HEK293T (cell line): ENCODE results near the gene DET1.

Experiments
- CTCF ChIA-PET: fragments of 350-600 bp; formaldehyde crosslinking; extraction: SDS; loops from one replicate; lab custom pipeline; 2021; ENCODE audit warnings: antibody characterized with exemption, inconsistent platforms; lab: Yijun Ruan, JAX
- POLR2A ChIA-PET: fragments of 350-600 bp; formaldehyde crosslinking; extraction: SDS; loops from one replicate; lab custom pipeline; 2020; ENCODE audit warnings: antibody characterized with exemption, inconsistent platforms; lab: Yijun Ruan, JAX
- DNase-seq: peaks from one replicate; pipeline ENCODE4 v3.0.0; 2012; ENCODE audit warnings: mixed read lengths; ENCODE audit errors: extremely low spot score
- ARNT ChIP-seq: fragments of 450-650 bp; IDR thresholded peaks from 2 replicates; pipeline ENCODE4 v1.6.1; 2017; ENCODE audit warnings: mild to moderate bottlenecking
- BHLHE40 ChIP-seq: fragments of 450-650 bp; IDR thresholded peaks from 2 replicates; pipeline ENCODE4 v1.6.1; 2016; ENCODE audit warnings: mild to moderate bottlenecking, moderate library complexity, borderline replicate concordance
- CTBP1 ChIP-seq: fragments of 450-650 bp; IDR thresholded peaks from 2 replicates; pipeline ENCODE4 v1.6.1; 2016; ENCODE audit warnings: borderline replicate concordance
- ELF4 ChIP-seq: fragments of 450-650 bp; IDR thresholded peaks from 2 replicates; pipeline ENCODE4 v1.6.1; 2017; ENCODE audit warnings: antibody characterized with exemption
- FOXA1 ChIP-seq: fragments of 450-650 bp; IDR thresholded peaks from 2 replicates; pipeline ENCODE4 v1.6.1; 2016; ENCODE audit warnings: mild to moderate bottlenecking
- FOXK2 ChIP-seq: fragments of 450-650 bp; IDR thresholded peaks from 2 replicates; pipeline ENCODE4 v1.6.1; 2016; ENCODE audit warnings: mild to moderate bottlenecking
- FOXM1 ChIP-seq: fragments of 450-650 bp; IDR thresholded peaks from 2 replicates; pipeline ENCODE4 v1.6.1; 2017; ENCODE audit warnings: mild to moderate bottlenecking, borderline replicate concordance
- HDGF ChIP-seq: fragments of 450-650 bp; IDR thresholded peaks from 2 replicates; pipeline ENCODE4 v1.6.1; 2017; ENCODE audit warnings: antibody characterized with exemption, borderline replicate concordance
- L3MBTL2 ChIP-seq: fragments of 450-650 bp; conservative IDR thresholded peaks from 2 replicates; pipeline ENCODE4 v1.6.1; 2016; ENCODE audit warnings: mild to moderate bottlenecking
- LEF1 ChIP-seq: fragments of 450-650 bp; IDR thresholded peaks from 2 replicates; pipeline ENCODE4 v1.6.1; 2017; ENCODE audit warnings: mild to moderate bottlenecking, borderline replicate concordance
- NFRKB ChIP-seq: fragments of 450-650 bp; IDR thresholded peaks from 2 replicates; pipeline ENCODE4 v1.6.1; 2016; ENCODE audit warnings: mild to moderate bottlenecking, moderate library complexity
- PKNOX1 ChIP-seq: fragments of 450-650 bp; IDR thresholded peaks from 2 replicates; pipeline ENCODE4 v1.6.1; 2016
- SP1 ChIP-seq: fragments of 450-650 bp; IDR thresholded peaks from 2 replicates; pipeline ENCODE4 v1.6.1; 2017
- SUZ12 ChIP-seq: fragments of 450-650 bp; IDR thresholded peaks from 2 replicates; pipeline ENCODE4 v1.6.1; 2016; ENCODE audit warnings: mild to moderate bottlenecking
- TARDBP ChIP-seq: fragments of 450-650 bp; IDR thresholded peaks from 2 replicates; pipeline ENCODE4 v1.6.1; 2016
- ZNF384 ChIP-seq: fragments of 450-650 bp; IDR thresholded peaks from 2 replicates; pipeline ENCODE4 v1.6.1; 2016

The DET1 gene

GRCh38 chr15:88509964-88510363 is 36.5 kb downstream of the DET1 start:
- TF ChIP-seq FOXA1 (no peak), ZNF384 (no peak), SP1 (no peak), NFRKB (no peak), HDGF (no peak), TARDBP (no peak), PKNOX1 (no peak), L3MBTL2 (no peak), LEF1 (no peak), ARNT (no peak), CTBP1 (no peak), ELF4 (no peak), BHLHE40 (no peak), SUZ12 (no peak), FOXK2 (no peak), FOXM1 (no peak)
- POLR2A ChIA-PET = no interaction called here
- CTCF ChIA-PET = no interaction called here
- no peak for DNase-seq

DNA sequence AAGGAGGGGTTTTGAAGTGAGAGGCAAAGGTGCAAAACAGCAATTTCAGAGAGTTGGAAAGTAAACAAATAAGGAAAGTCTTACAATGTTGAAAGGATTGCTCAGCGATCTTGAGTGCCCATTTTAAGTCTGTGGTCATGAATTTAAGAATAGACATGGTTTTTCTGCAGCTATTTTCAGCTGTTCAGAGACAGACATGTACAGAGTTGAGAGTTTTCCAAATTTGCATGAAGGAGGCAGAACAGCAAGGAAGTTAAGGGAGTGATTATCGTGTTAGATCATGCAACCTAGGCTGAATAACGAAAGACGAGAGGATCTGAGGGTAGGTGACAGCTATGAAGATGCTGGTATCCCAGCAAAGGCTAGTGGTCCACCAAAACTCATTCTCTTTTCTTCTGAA is 37.2 kb downstream of the DET1 start:
- TF ChIP-seq ZNF384 (no peak), ELF4 (no peak), FOXM1 (no peak), HDGF (no peak), NFRKB (no peak), TARDBP (no peak), FOXA1 (no peak), LEF1 (no peak), BHLHE40 (no peak), ARNT (no peak), L3MBTL2 (no peak), SUZ12 (no peak), FOXK2 (no peak), SP1 (no peak)
- DNase-seq = no peak
- POLR2A ChIA-PET = no interaction called here
- CTCF ChIA-PET = no interaction called here

DNA sequence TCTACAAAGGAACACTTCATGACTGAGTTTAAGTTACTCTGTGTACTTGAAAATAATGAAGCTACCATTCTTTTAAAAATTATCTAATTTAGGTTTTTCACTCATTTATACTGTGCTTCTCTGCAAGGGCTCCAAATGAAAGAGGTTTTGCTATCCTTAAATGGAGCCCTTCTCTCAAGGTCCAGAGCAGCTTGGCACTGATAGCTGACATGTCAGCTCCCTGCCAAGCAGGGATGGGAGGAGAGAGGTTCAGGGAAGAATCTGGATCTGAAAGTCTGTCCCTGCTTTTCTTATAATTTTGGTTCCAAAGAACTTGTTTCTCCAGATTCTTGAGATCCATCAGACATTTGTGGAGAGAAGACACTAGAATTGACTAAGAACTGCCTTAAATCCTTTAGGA is 39.9 kb downstream of the DET1 start:
- CTCF ChIA-PET = no interaction called here
- no peak for TF ChIP-seq NFRKB
- TF ChIP-seq TARDBP = no peak
- no peak for DNase-seq
- POLR2A ChIA-PET = interaction anchor here (1.4 kb wide), 1 partner anchor 39 kb away, joined by 5 read pairs; the partner anchor contains the start of genes MRPL46 and MRPS11

DNA sequence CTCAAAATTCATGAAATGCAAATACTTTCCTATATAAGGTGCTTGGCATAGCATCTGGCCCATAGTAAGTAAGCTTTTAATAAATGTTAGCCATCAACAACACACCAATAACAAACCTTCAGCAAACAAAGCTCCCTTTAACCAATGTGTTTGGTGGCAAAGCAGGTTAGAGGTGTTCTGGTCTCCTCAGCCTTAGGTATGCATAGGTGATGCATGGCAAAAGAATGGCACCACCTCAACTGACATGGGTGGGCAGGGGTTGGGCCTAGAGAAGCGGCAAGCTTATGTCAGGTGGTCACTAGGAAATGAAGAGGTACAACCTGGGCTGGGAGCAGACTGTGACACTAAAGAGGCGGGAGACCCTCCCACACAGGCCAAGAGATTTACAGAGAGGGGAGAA is 40.8 kb downstream of the DET1 start:
- ChIA-PET CTCF (no interaction called here), POLR2A (interaction anchor here (0.6 to 1.4 kb wide), 2 partner anchors 16 to 39 kb away, joined by 3 to 5 read pairs; partner anchors contain the start of genes MRPL46 and MRPS11)
- no peak for DNase-seq
- TF ChIP-seq L3MBTL2 = no peak
- TF ChIP-seq LEF1 = no peak
- no peak for TF ChIP-seq BHLHE40
- TF ChIP-seq FOXK2 = no peak
- no peak for TF ChIP-seq TARDBP
- TF ChIP-seq FOXM1 = no peak
- TF ChIP-seq NFRKB = no peak
- no peak for TF ChIP-seq PKNOX1
- no peak for TF ChIP-seq CTBP1
- no peak for TF ChIP-seq FOXA1
- TF ChIP-seq SUZ12 = no peak
- no peak for TF ChIP-seq ELF4
- TF ChIP-seq ARNT = no peak
- no peak for TF ChIP-seq ZNF384
- no peak for TF ChIP-seq HDGF

- CTCF ChIA-PET = no interaction called here
- POLR2A ChIA-PET = no interaction called here
- TF ChIP-seq LEF1 (no peak), SUZ12 (no peak), FOXM1 (no peak), SP1 (no peak), PKNOX1 (no peak), HDGF (no peak), TARDBP (no peak), ZNF384 (no peak), BHLHE40 (no peak), NFRKB (no peak), FOXK2 (no peak), ARNT (no peak)
- no peak for DNase-seq
These were observed 42.0 kb downstream of the DET1 start for GRCh38 chr15:88504445-88504844.

DNA sequence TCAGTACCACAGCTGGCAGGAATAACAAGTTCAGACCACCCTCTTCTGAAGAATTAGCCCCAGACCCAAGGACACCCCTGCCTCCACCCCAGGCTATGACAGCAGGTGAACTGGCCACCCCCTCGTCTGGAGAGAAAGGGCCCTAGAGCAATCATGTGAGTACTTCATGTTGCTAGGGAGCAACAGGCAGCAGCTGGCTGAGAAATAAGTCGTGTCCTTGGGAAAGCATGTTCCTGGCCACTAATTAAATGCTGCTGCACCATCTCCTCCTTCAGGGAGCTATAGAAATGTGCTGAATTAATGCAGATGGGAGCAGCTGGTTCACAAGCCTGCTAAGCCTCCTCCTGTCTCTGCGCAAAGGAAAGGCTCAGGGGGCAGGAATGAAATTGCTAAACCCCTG is 47.5 kb downstream of the DET1 start:
- DNase-seq = no peak
- CTCF ChIA-PET = no interaction called here
- TF ChIP-seq HDGF (no peak), TARDBP (no peak), BHLHE40 (no peak), FOXA1 (no peak)
- POLR2A ChIA-PET = no interaction called here
